Activated T-cell treated with anti-CD3 and anti-CD28 coated beads, Interleukin-2, amount 50 U/mL, for 1 hour (primary cell): ENCODE measurements around the gene NLRP13.
"Not testable (repeated sequence)": the region's sequence is repeated elsewhere in the genome, so short reads cannot be mapped to it uniquely, and the experiment has no call there.

ENCODE experiments used
- DNase-seq: peaks from one replicate; pipeline ENCODE4 v3.0.0-alpha.2; 2020

The NLRP13 gene

GRCh38 chr19:55931936-55932386 is at the start of gene NLRP13:
TSS of gene NLRP13 (minus strand) at chr19:55932336. CDS start at chr19:55932311, 25 bp downstream.
- DNase-seq: no peak

- DNase-seq: no peak
These were observed 48.3 kb upstream of the NLRP13 start for GRCh38 chr19:55980415-55980814.

- DNase-seq: no peak
These were observed 41.8 kb upstream of the NLRP13 start for GRCh38 chr19:55973982-55974381.

- no peak for DNase-seq
These were observed 30.1 kb upstream of the NLRP13 start for GRCh38 chr19:55962186-55962585.

- no peak for DNase-seq
These were observed 28.0 kb upstream of the NLRP13 start for GRCh38 chr19:55959996-55960675.

- no peak for DNase-seq
These were observed 26.2 kb upstream of the NLRP13 start for GRCh38 chr19:55958356-55958755.

GRCh38 chr19:55956431-55956830 is 24.3 kb upstream of the NLRP13 start:
- DNase-seq: no peak

- DNase-seq: not testable (repeated sequence)
These were observed 18.4 kb upstream of the NLRP13 start for GRCh38 chr19:55950566-55950965.

GRCh38 chr19:55947532-55947931 is 15.4 kb upstream of the NLRP13 start, which contains the start of gene NLRP8:
TSS of gene NLRP8 (plus strand) at chr19:55947832.
- no peak for DNase-seq

GRCh38 chr19:55940306-55940705 is 8.2 kb upstream of the NLRP13 start:
- no peak for DNase-seq

- no peak for DNase-seq
These were observed 7.1 kb upstream of the NLRP13 start for GRCh38 chr19:55939206-55939605.

GRCh38 chr19:55935206-55935605 is 3.1 kb upstream of the NLRP13 start:
- no peak for DNase-seq

GRCh38 chr19:55930996-55931515 is 1.1 kb downstream of the NLRP13 start:
- no peak for DNase-seq

- DNase-seq: not testable (repeated sequence)
These were observed 2.9 kb downstream of the NLRP13 start for GRCh38 chr19:55929258-55929657.

GRCh38 chr19:55927991-55928390 is 4.1 kb downstream of the NLRP13 start:
- no peak for DNase-seq

GRCh38 chr19:55923556-55923955 is 8.6 kb downstream of the NLRP13 start:
- no peak for DNase-seq

- no peak for DNase-seq
These were observed 18.4 kb downstream of the NLRP13 start for GRCh38 chr19:55913643-55914268.

- no peak for DNase-seq
These were observed 19.2 kb downstream of the NLRP13 start for GRCh38 chr19:55912916-55913315.

- DNase-seq: no peak
These were observed 22.3 kb downstream of the NLRP13 start for GRCh38 chr19:55909801-55910200.

GRCh38 chr19:55907746-55908145 is 24.4 kb downstream of the NLRP13 start:
- DNase-seq: no peak

- DNase-seq: no peak
These were observed 24.9 kb downstream of the NLRP13 start for GRCh38 chr19:55907286-55907685.

- DNase-seq: no peak
These were observed 29.9 kb downstream of the NLRP13 start for GRCh38 chr19:55902080-55902751.

- DNase-seq: no peak
These were observed 30.6 kb downstream of the NLRP13 start for GRCh38 chr19:55901369-55902079.
